DMS114 treated with DMSO at 0.1 percent for 48 hours (cell line): ENCODE data around the gene OR4A5.
"Not testable (repeated sequence)": the region's sequence is repeated elsewhere in the genome, so short reads cannot be mapped to it uniquely, and the experiment has no call there.

Experiments
- DNase-seq: peaks from one replicate; lab custom pipeline; 2025; ENCODE audit not compliant: unreplicated experiment; lab: John Stamatoyannopoulos, UW

OR4A5 gene

DNA sequence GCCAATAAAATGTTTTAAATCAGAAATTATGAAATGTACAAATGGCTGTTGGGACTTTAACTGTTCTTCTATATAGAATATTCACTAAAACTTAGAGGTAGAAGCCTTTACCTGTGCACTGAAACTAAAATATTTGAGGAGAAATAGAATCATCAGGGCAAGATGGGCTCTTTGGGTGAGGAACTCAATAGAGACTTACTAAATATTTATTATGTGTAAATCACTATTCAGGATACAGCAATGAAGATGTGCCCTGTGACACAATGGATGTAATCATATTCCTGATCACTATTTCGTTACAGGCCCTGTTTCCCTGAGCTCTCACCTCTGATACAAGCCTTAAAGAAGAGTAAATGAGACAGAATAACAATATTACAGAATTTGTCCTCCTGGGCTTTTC lies at the start of gene OR4A5:
Gene OR4A5, plus strand, starts transcription at position 301 of the 400 bp plus-strand sequence. Its CDS starts 53 bp downstream, at position 354.
- DNase-seq, result not testable (repeated sequence)

DNA sequence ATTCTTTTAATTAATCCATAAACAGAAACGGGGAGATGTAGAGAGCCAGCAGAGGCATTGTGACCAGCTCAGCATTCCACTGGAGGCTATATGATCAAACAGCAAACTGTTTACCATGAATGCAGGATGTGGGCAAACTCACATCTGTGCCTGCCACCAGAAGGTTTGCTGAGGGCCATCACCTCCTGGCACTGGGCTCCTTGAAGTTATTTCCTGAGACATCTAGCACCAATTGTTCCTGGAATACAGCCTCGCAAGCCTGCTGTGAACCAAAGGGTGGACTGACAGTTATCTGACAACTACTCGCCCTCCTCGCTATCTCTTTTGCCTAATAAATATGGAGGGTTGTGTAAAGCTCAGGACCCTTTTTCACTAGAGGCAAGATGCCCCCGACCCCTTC lies 13.5 kb downstream of the OR4A5 start:
- DNase-seq, result not testable (repeated sequence)
